ENCODE results near the gene POLE2.

Gene POLE2

DNA sequence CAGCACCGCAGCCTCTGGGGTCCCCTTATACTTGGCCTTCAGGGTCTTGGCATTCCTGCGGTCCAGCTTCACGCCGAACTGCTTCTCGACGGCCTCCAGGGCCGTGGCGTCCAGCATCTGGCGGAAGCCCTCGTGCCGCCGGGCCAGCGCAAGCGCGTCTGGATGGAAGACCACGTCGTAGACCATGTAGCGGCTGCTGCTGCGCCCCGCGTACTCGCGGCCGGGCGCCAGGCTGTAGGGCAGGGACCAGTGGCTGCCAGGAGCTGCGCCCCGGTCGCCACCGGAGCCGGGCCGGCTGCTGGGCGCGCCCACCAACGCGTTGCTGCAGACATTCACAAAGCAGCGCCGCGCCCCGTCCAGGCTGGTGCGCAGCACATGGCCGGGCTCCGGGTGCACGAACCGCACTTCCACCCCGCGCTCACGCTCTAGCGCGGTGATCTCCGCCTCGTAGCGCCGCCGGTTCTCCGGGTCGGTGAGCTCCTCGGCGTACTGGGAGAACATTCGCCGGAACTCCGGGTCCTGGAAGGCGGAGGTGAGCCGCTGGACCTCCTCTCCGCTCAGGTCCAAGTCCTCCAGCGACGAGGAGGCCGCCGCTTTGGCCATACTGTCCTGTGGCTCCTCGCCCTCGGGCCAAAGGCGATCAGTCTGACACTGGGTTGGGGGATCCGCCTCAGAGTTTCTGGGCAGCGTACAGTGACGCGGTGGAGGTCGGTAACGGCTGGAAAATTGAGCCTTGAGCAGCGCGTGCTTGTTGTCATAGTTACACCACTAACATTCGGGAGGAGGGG lies 53.3 kb downstream of the POLE2 start, which contains the start of gene DNAAF2 (continued):
- TF ChIP-seq ZNF398 (tag by site-specific recombination; IDR thresholded peaks at IDR 0.05) (0 out of 2 replicates have a peak, but pooled peaks have one; percentile 1), GLIS2 (tag by site-specific recombination; IDR thresholded peaks at IDR 0.05) (no peak; the same call in 1 of the 2 replicates), ZNF600 (tag by site-specific recombination; IDR thresholded peaks at IDR 0.05) (0 out of 2 replicates have a peak, but pooled peaks have one; percentile 26), ZNF391 (tag by site-specific recombination; IDR thresholded peaks at IDR 0.05; ENCODE audit: borderline replicate concordance, low read depth) (0 out of 2 replicates have a peak, but pooled peaks have one; percentile 17), KLF10 (tag by site-specific recombination; IDR thresholded peaks at IDR 0.05) (0 out of 2 replicates have a peak, but pooled peaks have one; percentile 2), ZNF514 (tag by site-specific recombination; IDR thresholded peaks at IDR 0.05) (no peak), ZNF335 (tag by site-specific recombination; conservative IDR thresholded peaks at IDR 0.05) (peak; percentile 48), ZEB2 (tag by site-specific recombination; IDR thresholded peaks at IDR 0.05) (0 out of 2 replicates have a peak, but pooled peaks have one; percentile 71), ZNF521 (tag by site-specific recombination; IDR thresholded peaks at IDR 0.05) (no peak)
- TF ChIP-seq, protein P1, sequence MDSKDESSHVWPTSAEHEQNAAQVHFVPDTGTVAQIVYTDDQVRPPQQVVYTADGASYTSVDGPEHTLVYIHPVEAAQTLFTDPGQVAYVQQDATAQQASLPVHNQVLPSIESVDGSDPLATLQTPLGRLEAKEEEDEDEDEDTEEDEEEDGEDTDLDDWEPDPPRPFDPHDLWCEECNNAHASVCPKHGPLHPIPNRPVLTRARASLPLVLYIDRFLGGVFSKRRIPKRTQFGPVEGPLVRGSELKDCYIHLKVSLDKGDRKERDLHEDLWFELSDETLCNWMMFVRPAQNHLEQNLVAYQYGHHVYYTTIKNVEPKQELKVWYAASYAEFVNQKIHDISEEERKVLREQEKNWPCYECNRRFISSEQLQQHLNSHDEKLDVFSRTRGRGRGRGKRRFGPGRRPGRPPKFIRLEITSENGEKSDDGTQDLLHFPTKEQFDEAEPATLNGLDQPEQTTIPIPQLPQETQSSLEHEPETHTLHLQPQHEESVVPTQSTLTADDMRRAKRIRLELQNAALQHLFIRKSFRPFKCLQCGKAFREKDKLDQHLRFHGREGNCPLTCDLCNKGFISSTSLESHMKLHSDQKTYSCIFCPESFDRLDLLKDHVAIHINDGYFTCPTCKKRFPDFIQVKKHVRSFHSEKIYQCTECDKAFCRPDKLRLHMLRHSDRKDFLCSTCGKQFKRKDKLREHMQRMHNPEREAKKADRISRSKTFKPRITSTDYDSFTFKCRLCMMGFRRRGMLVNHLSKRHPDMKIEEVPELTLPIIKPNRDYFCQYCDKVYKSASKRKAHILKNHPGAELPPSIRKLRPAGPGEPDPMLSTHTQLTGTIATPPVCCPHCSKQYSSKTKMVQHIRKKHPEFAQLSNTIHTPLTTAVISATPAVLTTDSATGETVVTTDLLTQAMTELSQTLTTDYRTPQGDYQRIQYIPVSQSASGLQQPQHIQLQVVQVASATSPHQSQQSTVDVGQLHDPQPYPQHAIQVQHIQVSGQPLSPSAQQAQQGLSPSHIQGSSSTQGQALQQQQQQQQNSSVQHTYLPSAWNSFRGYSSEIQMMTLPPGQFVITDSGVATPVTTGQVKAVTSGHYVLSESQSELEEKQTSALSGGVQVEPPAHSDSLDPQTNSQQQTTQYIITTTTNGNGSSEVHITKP (tag by site-specific recombination; IDR thresholded peaks at IDR 0.05): 0 out of 2 replicates have a peak, but pooled peaks have one; percentile 27

DNA sequence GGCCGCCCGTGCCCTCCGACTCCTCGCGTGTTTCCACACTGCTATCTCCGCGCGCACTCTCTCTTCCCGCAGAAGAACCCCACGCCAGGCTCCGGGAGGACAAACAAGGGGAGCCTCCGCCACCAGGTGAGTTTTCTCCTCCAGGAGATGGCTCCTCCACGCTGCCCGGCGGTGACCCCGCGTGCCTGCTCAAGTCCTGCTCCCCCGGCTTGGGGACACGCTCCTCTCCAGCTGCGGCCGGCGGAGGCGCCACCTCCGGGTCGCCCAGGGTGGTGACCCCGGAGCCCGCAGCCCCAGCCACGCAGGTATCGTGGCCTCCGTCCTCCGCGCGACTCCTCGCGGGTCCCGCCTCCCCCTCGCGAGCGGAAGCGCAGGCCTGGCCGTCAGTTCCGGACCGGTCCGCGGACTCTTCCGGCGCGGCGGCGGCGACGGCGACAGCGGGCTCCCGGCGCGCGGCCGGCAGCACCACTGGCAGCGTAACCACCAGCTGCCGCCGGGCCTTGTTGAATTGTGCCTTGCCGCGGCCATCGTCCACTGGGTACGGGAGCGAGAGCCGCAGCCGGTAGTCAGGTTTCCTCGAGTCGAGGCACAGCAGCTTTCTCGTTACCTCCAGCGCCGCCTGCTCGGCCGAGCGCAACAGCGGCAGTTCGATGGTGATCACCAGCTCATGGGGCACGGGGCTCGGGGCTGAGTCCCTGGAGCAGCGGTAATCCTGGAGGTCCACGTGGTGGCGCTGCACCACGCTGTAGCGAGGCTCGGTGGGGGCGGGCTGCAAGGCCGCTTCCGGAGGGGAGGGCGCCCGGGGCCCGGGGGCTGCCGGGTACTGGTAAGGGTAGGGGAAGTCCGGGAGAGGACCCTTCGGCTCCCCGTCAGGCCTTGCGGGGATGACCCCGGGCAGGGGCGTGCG lies 54.1 kb downstream of the POLE2 start:
- no peaks in the 10 kb centered on the region for H3K4me1 ChIP-seq (ENCODE audit: control insufficient read depth, insufficient read depth, low read length)
- POLR2A ChIA-PET: interaction anchor here (0.5 to 2.3 kb wide), 16 partner anchors 9 to 234 kb away, joined by 3 to 44 read pairs (median 6); partner anchors contain the start of genes KLHDC2, LRR1, MGAT2 and NEMF
- H3K4me3 ChIP-seq (ENCODE audit: low read depth, low read length): peak overlapping the region; percentile 98
- peak overlapping the region; percentile 94 for H3K27ac ChIP-seq (ENCODE audit: extremely low read depth, low read depth, low read length)
- no peaks in the 10 kb centered on the region for H3K9me3 ChIP-seq (ENCODE audit: control insufficient read depth, insufficient read depth, low read depth, low read length)
- CTCF ChIA-PET: interaction anchor here (0.5 to 2.2 kb wide), 18 partner anchors 10 to 465 kb away, joined by 3 to 16 read pairs (median 4); partner anchors contain the start of genes KLHDC2, MGAT2, NEMF and RPL36AL
- peaks cover 7 to 15% of the 10 kb centered on the region in 2 experiments; a peak in 2 of 3 replicates for H3K36me3 ChIP-seq (ENCODE audit: control insufficient read depth in 2 of 2, insufficient read depth in 1 of 2, low read length in 2 of 2)
- TF ChIP-seq ZNF324 (tag by site-specific recombination; IDR thresholded peaks at IDR 0.05): peak; percentile 69; the same call in 1 of the 2 replicates
- TF ChIP-seq ZNF341 (tag by site-specific recombination; IDR thresholded peaks at IDR 0.05; ENCODE audit: low read depth): peak; percentile 75
- 0 out of 2 replicates have a peak, but pooled peaks have one; percentile 16 for TF ChIP-seq ZNF843 (tag by site-specific recombination; IDR thresholded peaks at IDR 0.05)
- TF ChIP-seq EGR2 (tag by site-specific recombination; IDR thresholded peaks at IDR 0.05; ENCODE audit: low read depth): no peak; the same call in none of the 2 replicates
- no peak for TF ChIP-seq ZNF362 (tag by site-specific recombination; IDR thresholded peaks at IDR 0.05)
- TF ChIP-seq ZNF692 (tag by site-specific recombination; IDR thresholded peaks at IDR 0.05): peak; percentile 67; the same call in 1 of the 2 replicates
- TF ChIP-seq SETDB1 (IDR thresholded peaks at IDR 0.05; ENCODE audit: insufficient read length, low read length): no peak
- peak; percentile 92 for TF ChIP-seq ZBTB7A (tag by site-specific recombination; IDR thresholded peaks at IDR 0.05; ENCODE audit: low read depth)
- peak; percentile 81 for TF ChIP-seq ZXDB (tag by site-specific recombination; IDR thresholded peaks at IDR 0.05)
- TF ChIP-seq ZNF660 (tag by site-specific recombination; IDR thresholded peaks at IDR 0.05): 0 out of 2 replicates have a peak, but pooled peaks have one; percentile 64
- TF ChIP-seq GLIS2 (tag by site-specific recombination; IDR thresholded peaks at IDR 0.05): peak; percentile 92
- peak; percentile 68; the same call in 1 of the 2 replicates for TF ChIP-seq ZNF24 (tag by site-specific recombination; IDR thresholded peaks at IDR 0.05)

Data from HEK293 (cell line).